NB4 (cell line): ENCODE measurements around the gene B3GNT2.

Source experiments
- POLR2A ChIP-seq: IDR thresholded peaks from 2 replicates; pipeline ENCODE4 v1.6.1; 2011; ENCODE audit warnings: mild to moderate bottlenecking; ENCODE audit not compliant: insufficient read length; ENCODE audit errors: extremely low read depth
- TF ChIP-seq, protein P1 (sequence below): IDR thresholded peaks from one replicate; pipeline ENCODE4 v1.5.1; 2012; ENCODE audit warnings: low read depth, low read length
- TF ChIP-seq, protein P2 (sequence below): IDR thresholded peaks from 2 replicates; pipeline ENCODE4 v1.6.1; 2011; ENCODE audit warnings: low read depth, low read length

GRCh38 chr2:62203459-62203858, 7.5 kb downstream of the B3GNT2 start:
- no peak for TF ChIP-seq POLR2A
- TF ChIP-seq, protein P1, sequence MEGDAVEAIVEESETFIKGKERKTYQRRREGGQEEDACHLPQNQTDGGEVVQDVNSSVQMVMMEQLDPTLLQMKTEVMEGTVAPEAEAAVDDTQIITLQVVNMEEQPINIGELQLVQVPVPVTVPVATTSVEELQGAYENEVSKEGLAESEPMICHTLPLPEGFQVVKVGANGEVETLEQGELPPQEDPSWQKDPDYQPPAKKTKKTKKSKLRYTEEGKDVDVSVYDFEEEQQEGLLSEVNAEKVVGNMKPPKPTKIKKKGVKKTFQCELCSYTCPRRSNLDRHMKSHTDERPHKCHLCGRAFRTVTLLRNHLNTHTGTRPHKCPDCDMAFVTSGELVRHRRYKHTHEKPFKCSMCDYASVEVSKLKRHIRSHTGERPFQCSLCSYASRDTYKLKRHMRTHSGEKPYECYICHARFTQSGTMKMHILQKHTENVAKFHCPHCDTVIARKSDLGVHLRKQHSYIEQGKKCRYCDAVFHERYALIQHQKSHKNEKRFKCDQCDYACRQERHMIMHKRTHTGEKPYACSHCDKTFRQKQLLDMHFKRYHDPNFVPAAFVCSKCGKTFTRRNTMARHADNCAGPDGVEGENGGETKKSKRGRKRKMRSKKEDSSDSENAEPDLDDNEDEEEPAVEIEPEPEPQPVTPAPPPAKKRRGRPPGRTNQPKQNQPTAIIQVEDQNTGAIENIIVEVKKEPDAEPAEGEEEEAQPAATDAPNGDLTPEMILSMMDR, result no peak
- TF ChIP-seq, protein P2, sequence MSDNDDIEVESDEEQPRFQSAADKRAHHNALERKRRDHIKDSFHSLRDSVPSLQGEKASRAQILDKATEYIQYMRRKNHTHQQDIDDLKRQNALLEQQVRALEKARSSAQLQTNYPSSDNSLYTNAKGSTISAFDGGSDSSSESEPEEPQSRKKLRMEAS, result no peak
